Keratinocyte (primary cell): Measurements from ENCODE around the gene ASTN2. TPM values are rescaled to one million over a fixed set of nuclear protein-coding genes. Genes with fewer than 3 reads are reported as not detected.

Experiments used
- DNase-seq: peaks from one replicate; pipeline ENCODE4 v3.0.0-alpha.2; 2011; ENCODE audit warnings: low read depth, missing footprints, low spot score
- FAIRE-seq: peaks from 2 replicates; lab custom pipeline; 2011; peaks lifted over from hg19 to GRCh38; lab: Jason Lieb, UNC
- H2AFZ ChIP-seq: 2 replicates; pipeline ENCODE4 v1.6.0; 2012; ENCODE audit warnings: low read length, control low read depth, inconsistent platforms; ENCODE audit not compliant: control insufficient read depth
- H3K27ac ChIP-seq: 2 replicates; pipeline ENCODE4 v1.5.1; 2011; ENCODE audit warnings: low read length; ENCODE audit not compliant: control insufficient read depth, insufficient read depth
- H3K27me3 ChIP-seq: 3 replicates; pipeline ENCODE4 v1.6.0; 2011; ENCODE audit warnings: low read length; ENCODE audit not compliant: control insufficient read depth, insufficient read depth; ENCODE audit errors: extremely low read depth
- H3K36me3 ChIP-seq, 2 experiments: 2 replicates in 1 of 2; 3 replicates in 1 of 2; pipeline ENCODE4 v1.5.1; 2011; ENCODE audit warnings: low read length in 2 of 2, mild to moderate bottlenecking in 1 of 2; ENCODE audit not compliant: control insufficient read depth in 2 of 2, insufficient read depth in 2 of 2; ENCODE audit errors: extremely low read depth in 1 of 2
- H3K4me1 ChIP-seq: 3 replicates; pipeline ENCODE4 v1.5.1; 2011; ENCODE audit warnings: low read length; ENCODE audit not compliant: control insufficient read depth, insufficient read depth; ENCODE audit errors: extremely low read depth
- H3K4me2 ChIP-seq: 3 replicates; pipeline ENCODE4 v1.6.0; 2011; ENCODE audit warnings: low read depth, low read length; ENCODE audit not compliant: control insufficient read depth, insufficient read depth; ENCODE audit errors: extremely low read depth
- H3K4me3 ChIP-seq, 3 experiments: fragments of 200-600 bp in 1 of 3; sonication (generic) in 1 of 3; 2 replicates in 2 of 3; 3 replicates in 1 of 3; pipeline ENCODE4 v1.5.1; 2011 to 2016; ENCODE audit warnings: low read length in 3 of 3, mild to moderate bottlenecking in 3 of 3, control low read depth in 2 of 3, inconsistent platforms in 1 of 3, low read depth in 1 of 3, mixed read lengths in 1 of 3, mixed run types in 1 of 3, moderate library complexity in 1 of 3; ENCODE audit not compliant: control insufficient read depth in 2 of 3, insufficient read depth in 2 of 3; ENCODE audit errors: extremely low read depth in 1 of 3
- H3K79me2 ChIP-seq: 2 replicates; pipeline ENCODE4 v1.6.0; 2012; ENCODE audit warnings: low read length; ENCODE audit not compliant: control insufficient read depth, insufficient read depth
- H3K9ac ChIP-seq: 3 replicates; pipeline ENCODE4 v1.6.0; 2011; ENCODE audit warnings: low read length; ENCODE audit not compliant: control insufficient read depth, insufficient read depth; ENCODE audit errors: extremely low read depth
- H3K9me1 ChIP-seq: 3 replicates; pipeline ENCODE4 v1.6.0; 2011; ENCODE audit warnings: low read length; ENCODE audit not compliant: control insufficient read depth, insufficient read depth; ENCODE audit errors: extremely low read depth
- H3K9me3 ChIP-seq: 2 replicates; pipeline ENCODE4 v1.5.1; 2012; ENCODE audit warnings: low read depth, low read length; ENCODE audit not compliant: control insufficient read depth
- H4K20me1 ChIP-seq: 3 replicates; pipeline ENCODE4 v1.6.0; 2011; ENCODE audit warnings: low read length; ENCODE audit not compliant: control insufficient read depth, insufficient read depth; ENCODE audit errors: extremely low read depth
- EZH2 ChIP-seq: IDR thresholded peaks from one replicate; pipeline ENCODE4 v1.6.1; 2012; ENCODE audit warnings: inconsistent platforms, mild to moderate bottlenecking, low read length, moderate library complexity
- dilution Hi-C: fragments of 300-500 bp; cut with MboI; formaldehyde crosslinking; loops from one replicate; pipeline ENCODE4 v1.7.0; 2020; ENCODE audit warnings: low sequenced_read_pairs; ENCODE audit not compliant: extremely low pct_ligation_motif_present
- polyA plus RNA-seq, 5 experiments: library from polyadenylated mRNA; depleted of rRNA in 3 of 5; stranded (reverse) in 3 of 5; stranded (forward) in 1 of 5; unstranded in 1 of 5; fragments of >200 nt; gene quantifications; 1 replicate in 1 of 5; 2 replicates in 3 of 5; 3 replicates in 1 of 5; pipeline versions ENCODE4 v1.2.1 to v1.2.3, GENCODE V29; 2011 to 2012; ENCODE audit warnings: missing spikeins in 2 of 5, low read depth in 1 of 5, low replicate concordance in 1 of 5
- TF ChIP-seq, protein P1 (sequence below), 3 experiments: IDR thresholded peaks in 1 of 3; conservative IDR thresholded peaks in 1 of 3; optimal IDR thresholded peaks in 1 of 3; 2 replicates in 2 of 3; 3 replicates in 1 of 3; pipeline versions ENCODE3 to v1.5.1; 2011; ENCODE audit warnings: low read length in 3 of 3, mild to moderate bottlenecking in 3 of 3, moderate library complexity in 2 of 3, control low read depth in 1 of 3, inconsistent platforms in 1 of 3; ENCODE audit not compliant: insufficient read depth in 2 of 3; ENCODE audit errors: extremely low read depth in 1 of 3

The ASTN2 gene
- polyA plus RNA-seq, 1 donor (not counting 4 experiments of a cell fraction or from before 2014, with no cell fraction given) = 0.31 TPM

DNA sequence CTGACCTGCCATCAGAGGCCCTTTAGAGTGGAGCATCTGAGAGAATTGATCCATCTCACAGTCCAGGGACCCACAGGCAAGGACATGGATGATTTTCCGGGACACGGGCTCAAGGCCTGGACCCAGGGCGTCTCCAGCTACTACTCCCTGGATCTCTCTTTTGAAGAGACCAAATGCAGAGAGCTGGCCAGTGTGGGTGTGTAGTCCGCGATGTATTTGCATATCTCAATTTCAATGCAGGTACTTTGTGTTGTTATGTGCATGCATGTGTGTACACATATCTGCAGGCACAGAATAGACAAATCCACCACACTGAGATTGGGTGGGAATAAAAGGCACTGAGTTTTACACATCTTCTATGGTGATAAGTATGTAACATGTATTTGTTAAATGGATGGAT lies 30.8 kb upstream of the ASTN2 start:
- Histone ChIP-seq H3K4me3 (no peak overlapping the region), H3K27me3 (no peaks in the 10 kb centered on the region), H3K9ac (no peak overlapping the region), H3K9me1 (no peaks in the 10 kb centered on the region), H4K20me1 (no peaks in the 10 kb centered on the region), H3K79me2 (no peaks in the 10 kb centered on the region), H3K27ac (no peak overlapping the region), H3K9me3 (no peaks in the 10 kb centered on the region), H3K36me3 (no peaks in the 10 kb centered on the region), H3K4me2 (no peak overlapping the region), H3K4me1 (no peaks in the 10 kb centered on the region), H2AFZ (no peak overlapping the region)
- DNase-seq (no peak), FAIRE-seq (no peak)
- TF ChIP-seq EZH2 = no peak
- TF ChIP-seq, protein P1, sequence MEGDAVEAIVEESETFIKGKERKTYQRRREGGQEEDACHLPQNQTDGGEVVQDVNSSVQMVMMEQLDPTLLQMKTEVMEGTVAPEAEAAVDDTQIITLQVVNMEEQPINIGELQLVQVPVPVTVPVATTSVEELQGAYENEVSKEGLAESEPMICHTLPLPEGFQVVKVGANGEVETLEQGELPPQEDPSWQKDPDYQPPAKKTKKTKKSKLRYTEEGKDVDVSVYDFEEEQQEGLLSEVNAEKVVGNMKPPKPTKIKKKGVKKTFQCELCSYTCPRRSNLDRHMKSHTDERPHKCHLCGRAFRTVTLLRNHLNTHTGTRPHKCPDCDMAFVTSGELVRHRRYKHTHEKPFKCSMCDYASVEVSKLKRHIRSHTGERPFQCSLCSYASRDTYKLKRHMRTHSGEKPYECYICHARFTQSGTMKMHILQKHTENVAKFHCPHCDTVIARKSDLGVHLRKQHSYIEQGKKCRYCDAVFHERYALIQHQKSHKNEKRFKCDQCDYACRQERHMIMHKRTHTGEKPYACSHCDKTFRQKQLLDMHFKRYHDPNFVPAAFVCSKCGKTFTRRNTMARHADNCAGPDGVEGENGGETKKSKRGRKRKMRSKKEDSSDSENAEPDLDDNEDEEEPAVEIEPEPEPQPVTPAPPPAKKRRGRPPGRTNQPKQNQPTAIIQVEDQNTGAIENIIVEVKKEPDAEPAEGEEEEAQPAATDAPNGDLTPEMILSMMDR (optimal IDR thresholded peaks at IDR 0.05 in 1 of 3, IDR thresholded peaks at IDR 0.05 in 1 of 3, conservative IDR thresholded peaks at IDR 0.05 in 1 of 3; ENCODE audit: extremely low read depth in 1 of 3, insufficient read depth in 2 of 3, low read length in 3 of 3) = no peak
- dilution Hi-C loops = no loop called here

DNA sequence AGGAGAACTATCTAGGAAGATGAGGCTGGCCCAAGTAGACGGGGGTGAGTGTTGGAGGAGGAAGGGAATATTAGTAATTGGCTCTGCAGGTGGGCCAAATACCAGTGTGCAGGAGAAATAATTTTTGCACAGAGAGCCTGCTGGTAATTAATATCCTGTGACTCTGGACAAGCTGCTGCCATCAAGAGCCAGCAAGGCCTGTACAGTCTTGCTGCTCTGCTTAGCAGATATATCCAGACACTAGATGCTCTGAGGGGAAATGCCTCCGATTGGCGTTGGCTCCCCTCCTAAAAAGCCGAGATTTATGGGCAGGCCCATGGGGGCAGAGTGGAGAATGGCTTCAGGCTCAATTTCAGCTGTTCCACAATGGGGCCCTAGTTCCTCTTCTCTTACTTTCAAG lies 29.6 kb upstream of the ASTN2 start:
- DNase-seq (no peak), FAIRE-seq (no peak)
- no peaks in the 10 kb centered on the region for H4K20me1 ChIP-seq
- H3K9ac ChIP-seq = no peak overlapping the region
- no peaks in the 10 kb centered on the region for H3K4me1 ChIP-seq
- H3K9me3 ChIP-seq = no peaks in the 10 kb centered on the region
- no peak overlapping the region for H3K27ac ChIP-seq
- no peaks in the 10 kb centered on the region for H3K9me1 ChIP-seq
- H3K4me2 ChIP-seq = no peak overlapping the region
- no peak overlapping the region for H3K4me3 ChIP-seq
- no peak for TF ChIP-seq EZH2
- TF ChIP-seq, protein P1 (optimal IDR thresholded peaks at IDR 0.05 in 1 of 3, IDR thresholded peaks at IDR 0.05 in 1 of 3, conservative IDR thresholded peaks at IDR 0.05 in 1 of 3; ENCODE audit: extremely low read depth in 1 of 3, insufficient read depth in 2 of 3, low read length in 3 of 3) = no peak
- dilution Hi-C loops = no loop called here
- no peaks in the 10 kb centered on the region for H3K36me3 ChIP-seq
- no peak overlapping the region for H2AFZ ChIP-seq
- no peaks in the 10 kb centered on the region for H3K79me2 ChIP-seq
- H3K27me3 ChIP-seq = no peaks in the 10 kb centered on the region
